Mesenchymal stem cell (in vitro differentiated cells and primary cell): ENCODE measurements around the gene RNF121.
A peak's percentile ranks its signal among the peaks of the same experiment; 100 is the strongest.

Source experiments
- DNase-seq: peaks from one replicate; pipeline ENCODE4 v3.0.0-alpha.2; 2013
- H2AFZ ChIP-seq: one replicate; pipeline ENCODE4 v1.6.1; 2013; ENCODE audit warnings: low read depth, mild to moderate bottlenecking, control low read depth, inconsistent platforms, low read length, moderate library complexity
- H2AK5ac ChIP-seq: 2 replicates; pipeline ENCODE4 v1.6.1; 2013; ENCODE audit warnings: low read length, moderate library complexity, mild to moderate bottlenecking, inconsistent platforms; ENCODE audit not compliant: severe bottlenecking
- H2BK120ac ChIP-seq: one replicate; pipeline ENCODE4 v1.6.1; 2013; ENCODE audit warnings: low read depth, mild to moderate bottlenecking, inconsistent platforms, low read length, moderate library complexity
- H2BK12ac ChIP-seq, 2 experiments: one replicate each; pipeline ENCODE4 v1.6.1; 2013; ENCODE audit warnings: inconsistent platforms in 2 of 2, low read length in 2 of 2, mild to moderate bottlenecking in 2 of 2, moderate library complexity in 2 of 2, control low read depth in 1 of 2
- H2BK15ac ChIP-seq: one replicate; pipeline ENCODE4 v1.6.1; 2013; ENCODE audit warnings: mild to moderate bottlenecking, low read depth, inconsistent platforms; ENCODE audit not compliant: poor library complexity, severe bottlenecking
- H2BK5ac ChIP-seq: 2 replicates; pipeline ENCODE4 v1.6.1; 2013; ENCODE audit warnings: low read depth, mild to moderate bottlenecking, low read length, control low read depth, inconsistent platforms; ENCODE audit not compliant: poor library complexity, severe bottlenecking
- H3K14ac ChIP-seq, 2 experiments: one replicate each; pipeline ENCODE4 v1.6.1; 2013; ENCODE audit warnings: inconsistent platforms in 2 of 2, low read length in 2 of 2, control low read depth in 1 of 2, mild to moderate bottlenecking in 1 of 2, moderate library complexity in 1 of 2
- H3K18ac ChIP-seq, 2 experiments: one replicate each; pipeline ENCODE4 v1.6.1; 2013; ENCODE audit warnings: inconsistent platforms in 2 of 2, low read length in 2 of 2, control low read depth in 1 of 2, low read depth in 1 of 2, mild to moderate bottlenecking in 1 of 2
- H3K23ac ChIP-seq, 2 experiments: one replicate each; pipeline ENCODE4 v1.6.1; 2013; ENCODE audit warnings: inconsistent platforms in 2 of 2, low read length in 2 of 2, mild to moderate bottlenecking in 2 of 2, moderate library complexity in 2 of 2, control low read depth in 1 of 2
- H3K27ac ChIP-seq: 2 replicates; pipeline ENCODE4 v1.5.1; 2013; ENCODE audit warnings: mild to moderate bottlenecking, moderate library complexity, low read length, control low read depth, inconsistent platforms; ENCODE audit not compliant: poor library complexity, severe bottlenecking
- H3K27me3 ChIP-seq, 2 experiments: 2 replicates each; pipeline versions ENCODE4 v1.6.1 to v1.7.0; 2013; ENCODE audit warnings: low read length in 2 of 2, mild to moderate bottlenecking in 2 of 2, moderate library complexity in 2 of 2, control low read depth in 1 of 2, inconsistent platforms in 1 of 2; ENCODE audit not compliant: control insufficient read depth in 1 of 2, insufficient read depth in 1 of 2
- H3K36me3 ChIP-seq, 2 experiments: 2 replicates each; pipeline versions ENCODE4 v1.6.1 to v1.7.0; 2013; ENCODE audit warnings: low read length in 2 of 2, control low read depth in 1 of 2, inconsistent platforms in 1 of 2, low read depth in 1 of 2, mild to moderate bottlenecking in 1 of 2; ENCODE audit not compliant: insufficient read depth in 2 of 2, control insufficient read depth in 1 of 2
- H3K4ac ChIP-seq, 2 experiments: one replicate each; pipeline ENCODE4 v1.6.1; 2013; ENCODE audit warnings: inconsistent platforms in 2 of 2, low read length in 2 of 2, mild to moderate bottlenecking in 2 of 2, moderate library complexity in 2 of 2, control low read depth in 1 of 2, low read depth in 1 of 2
- H3K4me1 ChIP-seq: 2 replicates; pipeline ENCODE4 v1.6.1; 2013; ENCODE audit warnings: low read depth, low read length, control low read depth; ENCODE audit not compliant: control insufficient read depth, insufficient read depth
- H3K4me2 ChIP-seq: 2 replicates; pipeline ENCODE4 v1.6.1; 2013; ENCODE audit warnings: low read length, mild to moderate bottlenecking, inconsistent platforms; ENCODE audit not compliant: poor library complexity, severe bottlenecking
- H3K4me3 ChIP-seq, 2 experiments: 2 replicates each; pipeline versions ENCODE4 v1.5.1 to v1.7.0; 2013; ENCODE audit warnings: low read length in 2 of 2, mild to moderate bottlenecking in 2 of 2, control low read depth in 1 of 2, low read depth in 1 of 2; ENCODE audit not compliant: insufficient read depth in 1 of 2
- H3K79me1 ChIP-seq: replicated peaks from 2 replicates; pipeline ENCODE4 v1.6.1; 2013; ENCODE audit warnings: mild to moderate bottlenecking, control low read depth, low read length, inconsistent platforms; ENCODE audit not compliant: poor library complexity, severe bottlenecking
- H3K9ac ChIP-seq: 2 replicates; pipeline ENCODE4 v1.7.0; 2013; ENCODE audit warnings: mild to moderate bottlenecking, low read length, moderate library complexity
- H3K9me3 ChIP-seq: 2 replicates; pipeline ENCODE4 v1.7.0; 2013; ENCODE audit warnings: mild to moderate bottlenecking, low read length; ENCODE audit not compliant: control insufficient read depth
- H4K8ac ChIP-seq: one replicate; pipeline ENCODE4 v1.6.1; 2013; ENCODE audit warnings: inconsistent platforms, mild to moderate bottlenecking, low read length, moderate library complexity
- H4K91ac ChIP-seq: one replicate; pipeline ENCODE4 v1.6.1; 2013; ENCODE audit warnings: mild to moderate bottlenecking, low read length, inconsistent platforms
- WGBS: methylation state at CpG from one replicate; pipeline ENCODE4 v1.1.7; 2013; ENCODE audit warnings: mixed read lengths; 5-methylcytosine and 5-hydroxymethylcytosine counted together

Gene RNF121

DNA sequence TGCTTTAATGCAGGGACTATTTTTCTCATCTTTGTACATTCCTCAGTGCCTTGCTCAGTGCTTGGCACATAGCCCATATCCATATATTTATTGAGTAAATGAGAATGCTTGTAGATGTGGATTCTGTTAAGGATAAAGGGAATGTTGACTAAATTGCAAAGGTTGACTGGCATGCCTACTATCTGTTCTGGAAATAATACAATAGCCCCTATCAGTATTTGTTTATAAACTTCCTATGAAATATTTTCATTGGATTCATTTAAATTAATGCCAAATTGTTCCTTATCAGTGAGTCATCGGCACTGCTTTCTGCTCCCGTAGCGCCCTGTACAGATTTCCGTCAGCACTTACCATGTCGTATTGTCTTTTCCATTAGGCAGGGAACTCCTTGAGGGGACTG, 8.0 kb downstream of the RNF121 start:
- H3K4ac ChIP-seq: no peak overlapping the region
- no peak overlapping the region for H2BK120ac ChIP-seq
- 47% methylated on average over 5 of the region's 5 CpGs for WGBS
- H3K9me3 ChIP-seq: no peaks in the 10 kb centered on the region
- H2BK15ac ChIP-seq: no peak overlapping the region
- H3K4me3 ChIP-seq: no peak overlapping the region
- no peak overlapping the region for H3K18ac ChIP-seq
- H2AFZ ChIP-seq: no peak overlapping the region
- no peaks in the 10 kb centered on the region for H3K27me3 ChIP-seq
- DNase-seq: peak; percentile 36
- peaks cover 0 to 7% of the 10 kb centered on the region in 2 experiments for H3K36me3 ChIP-seq
- H3K4me2 ChIP-seq: no peak overlapping the region
- no peak overlapping the region for H4K8ac ChIP-seq
- no peak overlapping the region for H2BK5ac ChIP-seq
- peaks cover 5% of the 10 kb centered on the region for H3K79me1 ChIP-seq
- H2BK12ac ChIP-seq: no peak overlapping the region
- no peak overlapping the region for H3K23ac ChIP-seq
- H2AK5ac ChIP-seq: no peak overlapping the region
- H3K9ac ChIP-seq: no peak overlapping the region
- peaks cover 5% of the 10 kb centered on the region for H3K4me1 ChIP-seq
- H3K14ac ChIP-seq: no peak overlapping the region
- H3K27ac ChIP-seq: no peak overlapping the region
- no peak overlapping the region for H4K91ac ChIP-seq

DNA sequence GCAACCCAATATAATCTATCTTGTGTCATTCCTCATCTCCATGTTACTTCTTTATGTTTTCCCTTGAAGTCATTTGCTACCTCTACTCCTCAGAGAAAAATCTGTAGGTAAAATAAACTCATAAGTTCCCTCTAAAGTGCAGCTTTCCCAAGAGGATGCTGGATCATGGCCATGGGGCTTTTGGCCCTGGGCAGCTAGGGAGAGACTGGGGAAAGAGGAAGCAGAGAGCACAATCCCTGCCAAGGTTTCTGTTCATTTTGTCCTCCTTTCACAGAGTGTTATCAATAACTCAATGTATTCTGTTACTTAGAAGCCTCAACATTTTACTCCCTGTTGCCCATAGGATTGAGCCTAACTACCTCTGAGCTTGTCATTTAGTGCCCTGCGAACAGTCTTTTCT, 9.0 kb downstream of the RNF121 start:
- H3K4me3 ChIP-seq: no peak overlapping the region
- DNase-seq: no peak
- H3K18ac ChIP-seq: no peak overlapping the region
- no peak overlapping the region for H3K27ac ChIP-seq
- no peak overlapping the region for H4K91ac ChIP-seq
- no peaks in the 10 kb centered on the region for H3K9me3 ChIP-seq
- H2AFZ ChIP-seq: no peak overlapping the region
- no peak overlapping the region for H2BK12ac ChIP-seq
- peaks cover 4% of the 10 kb centered on the region for H3K4me1 ChIP-seq
- H2BK120ac ChIP-seq: no peak overlapping the region
- no peak overlapping the region for H3K4ac ChIP-seq
- no peak overlapping the region for H2BK5ac ChIP-seq
- H3K9ac ChIP-seq: no peak overlapping the region
- WGBS: no CpG with 5 or more reads among the region's 1 CpG
- H3K23ac ChIP-seq: no peak overlapping the region
- H3K36me3 ChIP-seq: peaks cover 0 to 7% of the 10 kb centered on the region in 2 experiments
- H3K27me3 ChIP-seq: no peaks in the 10 kb centered on the region
- H4K8ac ChIP-seq: no peak overlapping the region
- no peak overlapping the region for H2BK15ac ChIP-seq
- H3K4me2 ChIP-seq: no peak overlapping the region
- no peak overlapping the region for H3K14ac ChIP-seq
- peaks cover 5% of the 10 kb centered on the region for H3K79me1 ChIP-seq
- H2AK5ac ChIP-seq: no peak overlapping the region

GRCh38 chr11:71940561-71941219, 11.8 kb downstream of the RNF121 start:
- no peak overlapping the region for H3K27ac ChIP-seq
- H4K91ac ChIP-seq: no peak overlapping the region
- H3K4me2 ChIP-seq: no peak overlapping the region
- no peak overlapping the region for H2BK12ac ChIP-seq
- H2BK120ac ChIP-seq: no peak overlapping the region
- peaks cover 3% of the 10 kb centered on the region for H3K79me1 ChIP-seq
- H2BK15ac ChIP-seq: no peak overlapping the region
- no peak overlapping the region for H4K8ac ChIP-seq
- H3K4me1 ChIP-seq: peaks cover under 1% of the 10 kb centered on the region
- no peak overlapping the region for H3K23ac ChIP-seq
- peak overlapping the region in 1 of 2 experiments; percentile 12 for H3K18ac ChIP-seq
- H3K9ac ChIP-seq: no peak overlapping the region
- H2BK5ac ChIP-seq: no peak overlapping the region
- no peak overlapping the region for H2AFZ ChIP-seq
- H3K36me3 ChIP-seq: peaks cover 0 to 11% of the 10 kb centered on the region in 2 experiments
- peak overlapping the region; percentile 62 for H2AK5ac ChIP-seq
- 73% methylated on average over 6 of the region's 6 CpGs for WGBS
- H3K4me3 ChIP-seq: no peak overlapping the region
- peak; percentile 56 for DNase-seq
- no peak overlapping the region for H3K4ac ChIP-seq
- no peak overlapping the region for H3K14ac ChIP-seq
- H3K9me3 ChIP-seq: no peaks in the 10 kb centered on the region
- no peaks in the 10 kb centered on the region for H3K27me3 ChIP-seq

GRCh38 chr11:71946144-71946571, 17.3 kb downstream of the RNF121 start:
- H3K36me3 ChIP-seq: peaks cover 5% of the 10 kb centered on the region in 2 experiments
- H2BK5ac ChIP-seq: no peak overlapping the region
- H3K4me2 ChIP-seq: no peak overlapping the region
- no peak overlapping the region for H3K18ac ChIP-seq
- no peak overlapping the region for H2BK15ac ChIP-seq
- no peak overlapping the region for H3K4me3 ChIP-seq
- H3K27me3 ChIP-seq: no peaks in the 10 kb centered on the region
- H3K4ac ChIP-seq: no peak overlapping the region
- peaks cover 8% of the 10 kb centered on the region for H3K79me1 ChIP-seq
- H3K9ac ChIP-seq: no peak overlapping the region
- H2AK5ac ChIP-seq: no peak overlapping the region
- peak; percentile 80 for DNase-seq
- peaks cover 11% of the 10 kb centered on the region for H3K4me1 ChIP-seq
- H4K8ac ChIP-seq: no peak overlapping the region
- peak overlapping the region; percentile 89 for H3K27ac ChIP-seq
- no peaks in the 10 kb centered on the region for H3K9me3 ChIP-seq
- no peak overlapping the region for H2BK12ac ChIP-seq
- 0% methylated on average over 1 of the region's 2 CpGs for WGBS
- no peak overlapping the region for H4K91ac ChIP-seq
- no peak overlapping the region for H2AFZ ChIP-seq
- no peak overlapping the region for H2BK120ac ChIP-seq
- no peak overlapping the region for H3K14ac ChIP-seq
- H3K23ac ChIP-seq: no peak overlapping the region
